ENCODE measurements around the gene PRELP.

The PRELP gene

GRCh38 chr1:203480084-203480483, 4.5 kb downstream of the PRELP start:
- peak; percentile 42 to 90 for DNase-seq (ENCODE audit: low read depth in 2 of 2)
- H3K4me3 ChIP-seq (replicated peaks in 1 of 2; ENCODE audit: low read depth in 2 of 2, low read length in 2 of 2), result no peak overlapping the region

GRCh38 chr1:203480525-203481084, 5.0 kb downstream of the PRELP start:
- peak; percentile 68 to 97 for DNase-seq (ENCODE audit: low read depth in 2 of 2)
- no peak for TF ChIP-seq CTCF (IDR thresholded peaks at IDR 0.05; ENCODE audit: low read depth, low read length)
- no peak overlapping the region for H3K4me3 ChIP-seq (replicated peaks in 1 of 2; ENCODE audit: low read depth in 2 of 2, low read length in 2 of 2)

More at GRCh38 chr1:203480084-203480483, 4.5 kb downstream of the PRELP start:
- TF ChIP-seq CTCF (IDR thresholded peaks at IDR 0.05; ENCODE audit: low read depth, low read length), result no peak

- DNase-seq (ENCODE audit: low read depth in 2 of 2), result no peak
- no peak overlapping the region for H3K4me3 ChIP-seq (replicated peaks in 1 of 2; ENCODE audit: low read depth in 2 of 2, low read length in 2 of 2)
- no peak for TF ChIP-seq CTCF (IDR thresholded peaks at IDR 0.05; ENCODE audit: low read depth, low read length)
Observed at GRCh38 chr1:203481196-203481595, 5.6 kb downstream of the PRELP start.

- DNase-seq (ENCODE audit: low read depth in 2 of 2), result no peak
- H3K4me3 ChIP-seq (replicated peaks in 1 of 2; ENCODE audit: low read depth in 2 of 2, low read length in 2 of 2), result peak overlapping the region in 1 of 2 donors; percentile 43
- no peak for TF ChIP-seq CTCF (IDR thresholded peaks at IDR 0.05; ENCODE audit: low read depth, low read length)
Observed at GRCh38 chr1:203486618-203487370, 11.2 kb downstream of the PRELP start.

- TF ChIP-seq CTCF (IDR thresholded peaks at IDR 0.05; ENCODE audit: low read depth, low read length), result no peak
- no peak overlapping the region for H3K4me3 ChIP-seq (replicated peaks in 1 of 2; ENCODE audit: low read depth in 2 of 2, low read length in 2 of 2)
- no peak for DNase-seq (ENCODE audit: low read depth in 2 of 2)
Observed at GRCh38 chr1:203488539-203488938, 12.9 kb downstream of the PRELP start.

GRCh38 chr1:203490607-203491006, 15.0 kb downstream of the PRELP start:
- TF ChIP-seq CTCF (IDR thresholded peaks at IDR 0.05; ENCODE audit: low read depth, low read length), result no peak
- H3K4me3 ChIP-seq (replicated peaks in 1 of 2; ENCODE audit: low read depth in 2 of 2, low read length in 2 of 2), result no peak overlapping the region
- DNase-seq (ENCODE audit: low read depth in 2 of 2), result no peak

Measured in cardiac fibroblast (primary cell).